ENCODE results near the gene PYGM. TPM values are rescaled to one million over a fixed set of nuclear protein-coding genes. Genes with fewer than 3 reads are reported as not detected.

PYGM gene
- total RNA-seq, 1 experiment from 2014 or later, result 6.6 TPM

DNA sequence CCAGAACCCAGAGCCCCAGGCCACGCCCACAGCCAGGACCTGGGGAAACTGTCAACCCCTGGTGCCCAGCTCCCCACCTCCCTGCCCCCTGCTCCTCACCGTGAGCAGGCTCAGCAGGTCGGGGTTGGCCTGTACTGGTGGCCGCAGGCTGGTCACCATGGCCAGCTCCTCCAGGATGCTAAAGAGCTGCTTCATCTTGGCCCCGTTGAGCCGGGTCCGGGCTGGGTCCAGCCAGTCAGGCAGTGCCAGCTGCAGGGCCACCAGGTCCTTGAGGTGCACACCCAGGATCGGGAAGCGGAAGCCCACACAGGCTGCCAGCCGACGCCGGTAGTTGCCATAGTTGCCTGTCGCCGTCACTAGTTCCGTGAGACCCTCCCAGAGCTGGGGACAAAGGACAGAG is 23.1 kb downstream of the PYGM start:
- no peaks in the 10 kb centered on the region for H3K9me3 Mint-ChIP-seq
- ChIA-PET CTCF (interaction anchor here (1.5 kb wide), 1 partner anchor 8 kb away, joined by 6 read pairs; the partner anchor contains the start of gene RASGRP2), POLR2A (no interaction called here)
- H3K36me3 Mint-ChIP-seq, result peaks cover 18% of the 10 kb centered on the region
- no peak overlapping the region for H3K4me3 Mint-ChIP-seq
- no peak for ATAC-seq
- TF ChIP-seq RELA (CRISPR knock-in tag; IDR thresholded peaks at IDR 0.05; ENCODE audit: borderline replicate concordance), result no peak
- no peak for TF ChIP-seq ZNF138 (CRISPR knock-in tag; conservative IDR thresholded peaks at IDR 0.05)
- no peak for TF ChIP-seq AFF4 (CRISPR knock-in tag; IDR thresholded peaks at IDR 0.05; ENCODE audit: borderline replicate concordance)
- TF ChIP-seq ZBTB43 (CRISPR knock-in tag; IDR thresholded peaks at IDR 0.05), result no peak
- TF ChIP-seq JAZF1 (CRISPR knock-in tag; IDR thresholded peaks at IDR 0.05), result no peak
- no peak for TF ChIP-seq ZNF532 (CRISPR knock-in tag; IDR thresholded peaks at IDR 0.05; ENCODE audit: borderline replicate concordance)
- no peak for TF ChIP-seq IRF1 (CRISPR knock-in tag; IDR thresholded peaks at IDR 0.05)
- TF ChIP-seq ZNF232 (CRISPR knock-in tag; IDR thresholded peaks at IDR 0.05), result no peak
- TF ChIP-seq ESRRA (CRISPR knock-in tag; IDR thresholded peaks at IDR 0.05; ENCODE audit: borderline replicate concordance), result no peak
- no peak for TF ChIP-seq GABPB1 (CRISPR knock-in tag; IDR thresholded peaks at IDR 0.05)
- DNase-seq (ENCODE audit: low spot score), result no peak
- no peak overlapping the region for H3K27ac Mint-ChIP-seq
- peaks cover 35% of the 10 kb centered on the region for H3K4me1 Mint-ChIP-seq
- peaks cover 17% of the 10 kb centered on the region for H3K27me3 Mint-ChIP-seq (ENCODE audit: low read depth)

DNA sequence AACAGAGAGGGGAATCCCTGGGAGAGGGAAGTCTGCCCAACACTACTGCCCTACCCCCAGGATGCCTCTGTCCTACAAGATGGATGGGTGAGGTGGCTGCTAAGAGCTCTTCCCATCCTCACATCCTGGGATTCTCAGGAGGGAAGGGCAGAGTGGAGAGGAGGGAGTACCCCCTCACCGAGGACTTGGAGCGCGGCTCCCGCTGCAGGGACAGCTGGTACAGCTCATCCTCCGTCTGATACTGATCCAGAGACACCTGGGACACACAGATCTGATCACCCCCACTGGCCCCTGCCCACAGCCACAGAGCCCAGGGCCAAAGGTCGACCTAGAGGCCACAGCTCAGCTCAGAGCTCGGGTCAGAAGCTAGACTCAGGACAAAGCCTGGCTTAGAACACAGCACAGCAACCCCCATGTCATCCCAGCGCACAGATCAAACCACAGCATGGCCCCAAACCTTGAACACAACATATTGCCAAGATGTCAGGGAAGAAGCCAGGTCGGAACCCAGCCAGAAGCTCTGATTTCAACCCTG is 24.0 kb downstream of the PYGM start:
- POLR2A ChIA-PET, result no interaction called here
- TF ChIP-seq TEAD4 (CRISPR knock-in tag; IDR thresholded peaks at IDR 0.05) (no peak), MLX (CRISPR knock-in tag; IDR thresholded peaks at IDR 0.05) (no peak), HMGA2 (CRISPR knock-in tag; IDR thresholded peaks at IDR 0.05) (no peak), ATF2 (CRISPR knock-in tag; IDR thresholded peaks at IDR 0.05; ENCODE audit: borderline replicate concordance, low read depth) (no peak), SOX15 (CRISPR knock-in tag; IDR thresholded peaks at IDR 0.05) (no peak), NFE2L1 (CRISPR knock-in tag; IDR thresholded peaks at IDR 0.05) (no peak), ETV6 (CRISPR knock-in tag; IDR thresholded peaks at IDR 0.05) (no peak)
- TF ChIP-seq, protein P1, sequence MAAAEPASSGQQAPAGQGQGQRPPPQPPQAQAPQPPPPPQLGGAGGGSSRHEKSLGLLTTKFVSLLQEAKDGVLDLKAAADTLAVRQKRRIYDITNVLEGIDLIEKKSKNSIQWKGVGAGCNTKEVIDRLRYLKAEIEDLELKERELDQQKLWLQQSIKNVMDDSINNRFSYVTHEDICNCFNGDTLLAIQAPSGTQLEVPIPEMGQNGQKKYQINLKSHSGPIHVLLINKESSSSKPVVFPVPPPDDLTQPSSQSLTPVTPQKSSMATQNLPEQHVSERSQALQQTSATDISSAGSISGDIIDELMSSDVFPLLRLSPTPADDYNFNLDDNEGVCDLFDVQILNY (CRISPR knock-in tag; IDR thresholded peaks at IDR 0.05), result no peak
- TF ChIP-seq, protein P2, sequence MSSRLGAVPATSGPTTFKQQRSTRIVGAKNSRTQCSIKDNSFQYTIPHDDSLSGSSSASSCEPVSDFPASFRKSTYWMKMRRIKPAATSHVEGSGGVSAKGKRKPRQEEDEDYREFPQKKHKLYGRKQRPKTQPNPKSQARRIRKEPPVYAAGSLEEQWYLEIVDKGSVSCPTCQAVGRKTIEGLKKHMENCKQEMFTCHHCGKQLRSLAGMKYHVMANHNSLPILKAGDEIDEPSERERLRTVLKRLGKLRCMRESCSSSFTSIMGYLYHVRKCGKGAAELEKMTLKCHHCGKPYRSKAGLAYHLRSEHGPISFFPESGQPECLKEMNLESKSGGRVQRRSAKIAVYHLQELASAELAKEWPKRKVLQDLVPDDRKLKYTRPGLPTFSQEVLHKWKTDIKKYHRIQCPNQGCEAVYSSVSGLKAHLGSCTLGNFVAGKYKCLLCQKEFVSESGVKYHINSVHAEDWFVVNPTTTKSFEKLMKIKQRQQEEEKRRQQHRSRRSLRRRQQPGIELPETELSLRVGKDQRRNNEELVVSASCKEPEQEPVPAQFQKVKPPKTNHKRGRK (CRISPR knock-in tag; IDR thresholded peaks at IDR 0.05; ENCODE audit: borderline replicate concordance), result no peak
- TF ChIP-seq, protein P3, sequence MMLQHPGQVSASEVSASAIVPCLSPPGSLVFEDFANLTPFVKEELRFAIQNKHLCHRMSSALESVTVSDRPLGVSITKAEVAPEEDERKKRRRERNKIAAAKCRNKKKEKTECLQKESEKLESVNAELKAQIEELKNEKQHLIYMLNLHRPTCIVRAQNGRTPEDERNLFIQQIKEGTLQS (CRISPR knock-in tag; conservative IDR thresholded peaks at IDR 0.05), result no peak

More for the DNA sequence above, 24.0 kb downstream of the PYGM start:
- CTCF ChIA-PET, result interaction anchor here (0.8 to 1.8 kb wide), 4 partner anchors 8 to 152 kb away, joined by 3 to 6 read pairs (median 5); partner anchors contain the start of gene RASGRP2
- H3K4me1 Mint-ChIP-seq, result peaks cover 31% of the 10 kb centered on the region
- peaks cover 18% of the 10 kb centered on the region for H3K36me3 Mint-ChIP-seq
- no peak overlapping the region for H3K27ac Mint-ChIP-seq
- ATAC-seq (no peak), DNase-seq (ENCODE audit: low spot score) (no peak)
- H3K4me3 Mint-ChIP-seq, result no peak overlapping the region
- H3K9me3 Mint-ChIP-seq, result no peaks in the 10 kb centered on the region
- peaks cover 11% of the 10 kb centered on the region for H3K27me3 Mint-ChIP-seq (ENCODE audit: low read depth)
